Jurkat, Clone E6-1 (cell line): ENCODE data around the gene PLA2G4E. TPM values are rescaled to one million over a fixed set of nuclear protein-coding genes. Genes with fewer than 3 reads are reported as not detected.

ENCODE experiments used
- DNase-seq: peaks from one replicate; pipeline ENCODE4 v3.0.0-alpha.2; 2011; ENCODE audit warnings: low read depth, low spot score
- H3K4me3 ChIP-seq: 2 replicates; pipeline ENCODE4 v1.5.1; 2011; ENCODE audit warnings: mild to moderate bottlenecking, low read length, control low read depth, moderate library complexity
- polyA plus RNA-seq: library from polyadenylated mRNA; unstranded; fragments of >200 nt; gene quantifications from one replicate; pipeline ENCODE4 v1.2.1, GENCODE V29; 2012; ENCODE audit warnings: missing spikeins; ENCODE audit not compliant: insufficient read length, insufficient read depth

PLA2G4E gene, protein sequence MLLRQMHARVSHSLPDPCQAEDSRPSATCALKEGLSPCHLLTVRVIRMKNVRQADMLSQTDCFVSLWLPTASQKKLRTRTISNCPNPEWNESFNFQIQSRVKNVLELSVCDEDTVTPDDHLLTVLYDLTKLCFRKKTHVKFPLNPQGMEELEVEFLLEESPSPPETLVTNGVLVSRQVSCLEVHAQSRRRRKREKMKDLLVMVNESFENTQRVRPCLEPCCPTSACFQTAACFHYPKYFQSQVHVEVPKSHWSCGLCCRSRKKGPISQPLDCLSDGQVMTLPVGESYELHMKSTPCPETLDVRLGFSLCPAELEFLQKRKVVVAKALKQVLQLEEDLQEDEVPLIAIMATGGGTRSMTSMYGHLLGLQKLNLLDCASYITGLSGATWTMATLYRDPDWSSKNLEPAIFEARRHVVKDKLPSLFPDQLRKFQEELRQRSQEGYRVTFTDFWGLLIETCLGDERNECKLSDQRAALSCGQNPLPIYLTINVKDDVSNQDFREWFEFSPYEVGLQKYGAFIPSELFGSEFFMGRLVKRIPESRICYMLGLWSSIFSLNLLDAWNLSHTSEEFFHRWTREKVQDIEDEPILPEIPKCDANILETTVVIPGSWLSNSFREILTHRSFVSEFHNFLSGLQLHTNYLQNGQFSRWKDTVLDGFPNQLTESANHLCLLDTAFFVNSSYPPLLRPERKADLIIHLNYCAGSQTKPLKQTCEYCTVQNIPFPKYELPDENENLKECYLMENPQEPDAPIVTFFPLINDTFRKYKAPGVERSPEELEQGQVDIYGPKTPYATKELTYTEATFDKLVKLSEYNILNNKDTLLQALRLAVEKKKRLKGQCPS
- not detected for polyA plus RNA-seq

DNA sequence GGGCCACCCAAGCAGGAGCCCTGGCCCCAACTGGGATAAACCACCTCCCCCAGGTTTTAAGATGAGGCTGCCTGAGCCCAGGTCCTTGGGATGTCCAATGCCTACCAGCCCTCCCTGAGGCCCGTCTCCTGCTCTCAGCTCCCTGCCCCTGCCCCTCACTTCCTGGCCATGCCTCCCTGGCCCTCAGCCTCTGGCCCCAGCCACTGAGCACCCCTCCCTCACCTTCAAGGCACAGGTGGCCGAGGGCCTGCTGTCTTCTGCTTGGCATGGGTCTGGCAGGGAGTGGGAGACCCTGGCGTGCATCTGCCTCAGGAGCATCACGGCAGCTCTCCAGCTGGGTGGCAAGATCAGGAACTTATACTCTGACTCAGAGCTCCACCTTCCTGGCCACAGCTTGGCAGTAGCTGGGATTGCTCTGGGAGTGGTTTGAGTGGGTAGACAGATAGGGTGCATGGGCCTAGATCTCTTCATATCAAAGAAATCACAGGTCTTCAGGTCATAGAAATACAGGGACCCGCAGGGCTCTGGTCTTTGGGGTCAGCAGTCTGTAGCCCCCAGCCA, at the start of gene PLA2G4E:
Gene PLA2G4E (minus strand): TSS at position 330 of the 561 bp plus-strand sequence. CDS start 12 bp downstream, at position 318.
- H3K4me3 ChIP-seq: no peak within 1 kb of the TSS
- no peak for DNase-seq

DNA sequence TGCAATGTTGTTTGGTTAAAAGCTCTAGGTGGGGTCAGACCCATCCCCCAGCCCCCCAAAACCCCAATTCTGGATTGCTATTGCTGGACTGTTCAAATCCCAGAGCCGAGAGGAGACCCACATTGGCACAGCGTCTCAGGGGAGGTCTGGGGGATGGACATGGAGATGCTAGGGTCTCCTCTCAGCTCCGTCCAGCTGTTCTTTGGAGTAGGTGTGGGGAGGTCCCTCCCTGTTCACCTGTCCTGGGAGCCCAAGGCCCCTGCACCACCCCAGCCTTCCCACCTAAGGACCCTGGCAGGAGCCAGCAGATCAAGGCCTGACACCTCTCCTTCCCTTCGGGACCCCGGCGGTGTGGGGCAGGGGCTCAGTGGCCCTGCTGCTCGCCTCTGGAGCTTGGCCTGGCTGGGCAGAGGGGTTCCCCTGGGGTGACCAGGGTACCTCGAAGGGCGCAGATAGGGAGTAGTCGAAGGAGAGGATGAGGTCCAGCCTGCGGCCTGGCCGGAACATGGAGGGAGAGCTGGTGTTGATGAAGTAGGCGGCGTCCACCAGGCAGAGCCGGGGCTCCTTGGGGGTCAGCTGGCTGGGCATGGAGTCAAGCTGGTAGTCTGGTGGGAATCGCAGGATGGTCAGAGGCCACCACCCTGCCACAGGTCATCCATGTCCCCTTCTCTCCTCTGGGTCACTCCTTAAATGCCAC, 49.6 kb upstream of the PLA2G4E start:
- no peak overlapping the region for H3K4me3 ChIP-seq
- DNase-seq: no peak

DNA sequence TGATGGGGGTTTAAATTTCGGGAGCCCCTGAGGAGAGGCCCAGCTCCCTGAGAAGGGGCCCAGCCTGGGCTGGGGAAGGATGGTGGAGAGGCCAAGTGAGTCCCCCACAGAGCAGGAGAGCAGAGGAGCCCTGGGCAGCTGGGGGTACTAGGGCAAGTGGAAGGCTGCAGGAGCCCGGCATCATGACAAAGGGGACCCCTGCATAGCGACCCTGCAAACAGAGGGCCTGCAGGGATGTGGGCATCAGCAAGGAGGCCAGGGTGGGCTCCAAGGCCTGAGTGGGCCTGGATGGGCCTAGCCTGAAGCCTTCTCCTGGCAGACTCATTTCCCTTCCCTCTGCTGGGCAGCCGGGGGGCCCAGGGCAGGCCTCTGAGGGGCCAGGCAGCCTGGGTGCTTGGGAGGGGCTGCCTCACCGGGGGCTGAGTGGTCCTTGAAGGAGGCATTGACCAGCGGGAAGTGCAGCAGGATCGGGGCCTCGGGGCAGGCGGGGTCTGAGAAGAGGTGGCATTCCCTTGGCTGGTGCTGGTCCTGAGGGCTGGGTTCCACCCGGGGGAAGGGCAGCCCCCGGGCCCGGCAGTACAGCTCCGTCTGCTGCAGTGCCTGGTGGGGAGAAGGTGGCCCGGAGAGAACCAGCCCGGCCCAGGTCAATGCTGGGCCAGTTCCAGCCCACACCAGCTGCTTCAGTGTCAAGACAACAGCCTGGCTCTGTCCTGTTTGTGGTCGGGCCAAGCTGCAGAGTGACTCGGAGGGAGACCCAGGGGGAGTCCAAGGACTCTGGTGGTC, 48.8 kb upstream of the PLA2G4E start:
- no peak for DNase-seq

DNA sequence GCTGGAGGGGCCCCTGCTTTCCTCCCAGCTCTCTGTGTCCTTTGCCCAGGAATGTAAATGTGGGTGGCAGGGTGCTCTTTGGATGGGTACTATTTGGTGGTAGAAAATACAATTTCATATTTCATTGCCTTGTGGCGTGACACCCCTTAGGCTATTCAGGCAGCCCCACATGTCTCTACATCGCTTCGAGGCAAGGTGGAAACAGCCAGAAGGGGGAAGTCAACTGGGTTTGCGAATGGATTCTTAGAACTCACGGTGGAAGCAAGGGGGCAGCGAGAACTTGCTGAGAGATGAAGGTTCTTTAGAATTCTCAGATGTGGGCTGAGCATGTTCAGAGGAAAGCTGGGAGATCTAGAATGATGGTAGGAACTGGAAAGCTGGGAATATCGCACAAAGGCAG, 48.2 kb upstream of the PLA2G4E start:
- H3K4me3 ChIP-seq: no peak overlapping the region
- DNase-seq: no peak

More for the DNA sequence above, 48.8 kb upstream of the PLA2G4E start:
- no peak overlapping the region for H3K4me3 ChIP-seq

DNA sequence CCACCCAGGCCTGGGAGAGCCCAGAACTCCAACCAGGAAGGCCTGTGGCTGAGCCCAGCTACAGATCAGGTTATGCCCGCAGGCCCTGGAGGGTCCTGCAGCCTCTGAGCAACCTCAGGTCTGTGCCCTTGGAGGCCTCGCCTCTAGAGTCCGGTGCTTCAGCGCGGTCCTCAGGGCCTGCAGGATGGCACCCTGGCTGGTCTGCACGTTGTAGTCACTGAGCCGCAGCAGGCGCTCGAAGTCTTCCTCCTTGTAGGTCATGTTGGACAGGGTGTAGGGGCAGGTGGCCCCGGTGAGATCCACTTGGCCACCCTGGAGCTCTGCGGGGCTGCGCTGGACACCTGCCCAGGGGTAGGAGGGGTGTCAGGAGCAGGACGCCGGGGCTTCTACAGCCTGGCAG, 47.8 kb upstream of the PLA2G4E start:
- H3K4me3 ChIP-seq: no peak overlapping the region

DNA sequence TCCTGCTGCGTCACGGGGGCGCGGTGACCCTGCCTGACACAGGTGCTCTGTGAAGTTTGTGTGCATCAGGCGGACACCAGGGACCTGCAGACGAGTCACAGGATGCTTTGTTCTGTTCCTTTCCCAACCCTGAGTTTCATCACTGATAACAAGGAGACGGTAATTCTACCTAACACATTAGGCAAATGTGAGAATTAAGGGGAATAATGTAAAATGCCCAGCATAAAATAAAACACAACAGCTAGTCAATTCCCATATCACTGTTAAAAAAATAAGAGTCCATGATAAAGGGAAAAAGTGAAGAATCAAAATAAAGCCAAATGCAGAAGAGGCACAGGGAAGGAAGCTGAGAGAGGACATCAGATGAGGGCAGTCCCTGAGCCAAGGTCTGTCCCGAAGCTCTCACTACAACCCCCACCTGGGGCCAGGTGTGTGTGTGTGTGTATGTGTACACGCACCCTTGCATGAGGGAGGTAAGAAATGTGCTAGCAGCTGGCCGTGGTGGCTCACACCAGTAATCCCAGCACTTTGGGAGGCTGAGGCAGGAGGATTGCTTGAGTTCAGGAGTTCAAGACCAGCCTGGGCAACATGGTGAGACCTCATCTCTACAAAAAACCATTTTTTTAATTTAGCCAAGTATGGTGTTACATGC, 46.0 kb upstream of the PLA2G4E start:
- no peak for DNase-seq
- no peak overlapping the region for H3K4me3 ChIP-seq

More for the DNA sequence above, 47.8 kb upstream of the PLA2G4E start:
- no peak for DNase-seq

DNA sequence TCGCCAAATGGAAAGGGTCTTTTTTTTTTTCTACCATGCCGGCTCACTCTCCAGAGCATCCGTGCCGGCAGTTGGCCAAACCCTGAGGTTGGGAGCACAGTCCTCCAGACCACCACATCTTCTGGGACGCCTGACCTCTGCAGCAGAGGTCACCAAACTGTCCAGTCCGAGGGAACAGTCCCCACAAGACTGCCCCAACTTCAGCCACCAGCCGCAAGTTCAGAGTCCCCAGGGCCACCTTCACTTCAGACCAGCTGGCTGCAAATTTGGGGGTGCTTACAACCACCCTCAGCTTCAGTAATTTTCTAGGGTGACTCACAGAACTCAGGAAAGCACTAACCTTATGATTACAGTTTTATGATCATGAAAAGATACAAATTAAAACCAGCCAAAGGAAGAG, 44.6 kb upstream of the PLA2G4E start:
- no peak overlapping the region for H3K4me3 ChIP-seq
- no peak for DNase-seq

DNA sequence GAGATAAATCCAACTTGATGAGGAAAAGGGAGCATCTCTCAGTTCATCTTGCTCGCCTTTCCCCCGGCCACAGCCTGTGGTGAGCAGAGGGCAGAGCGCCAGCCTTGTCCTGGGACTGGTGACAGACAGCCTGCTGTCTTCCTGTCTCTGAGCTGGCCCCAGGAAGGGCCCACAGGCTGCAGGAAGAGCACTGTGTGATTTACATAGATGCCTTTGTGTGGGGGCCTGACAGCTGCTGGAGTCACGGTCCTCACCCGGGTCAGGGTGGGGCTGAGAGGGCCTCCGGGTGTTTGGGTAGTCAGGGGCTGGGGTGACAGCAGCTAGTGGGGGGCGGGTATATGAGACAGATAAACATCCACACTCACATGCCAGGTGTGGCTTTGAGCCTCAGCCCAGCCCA, 44.2 kb upstream of the PLA2G4E start:
- DNase-seq: no peak

DNA sequence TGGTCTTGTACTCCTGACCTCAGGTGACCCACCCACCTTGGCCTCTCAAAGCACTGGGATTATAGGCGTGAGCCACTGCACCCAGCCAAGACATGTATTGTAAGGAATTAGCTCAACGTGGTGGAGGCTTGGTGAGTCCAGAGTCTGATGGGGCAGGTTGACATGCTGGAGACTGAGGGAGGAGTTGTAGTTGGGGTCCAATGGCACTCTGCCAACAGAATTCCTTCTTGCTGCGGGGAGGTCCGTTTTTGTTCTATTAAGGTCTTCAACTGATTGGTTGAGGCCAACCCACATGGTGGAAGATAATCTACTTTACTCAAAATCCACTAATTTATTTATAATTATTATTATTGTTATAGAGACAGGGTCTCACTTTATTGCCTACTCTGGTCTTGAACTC, 43.4 kb upstream of the PLA2G4E start:
- no peak overlapping the region for H3K4me3 ChIP-seq
- no peak for DNase-seq

More for the DNA sequence above, 44.2 kb upstream of the PLA2G4E start:
- no peak overlapping the region for H3K4me3 ChIP-seq

DNA sequence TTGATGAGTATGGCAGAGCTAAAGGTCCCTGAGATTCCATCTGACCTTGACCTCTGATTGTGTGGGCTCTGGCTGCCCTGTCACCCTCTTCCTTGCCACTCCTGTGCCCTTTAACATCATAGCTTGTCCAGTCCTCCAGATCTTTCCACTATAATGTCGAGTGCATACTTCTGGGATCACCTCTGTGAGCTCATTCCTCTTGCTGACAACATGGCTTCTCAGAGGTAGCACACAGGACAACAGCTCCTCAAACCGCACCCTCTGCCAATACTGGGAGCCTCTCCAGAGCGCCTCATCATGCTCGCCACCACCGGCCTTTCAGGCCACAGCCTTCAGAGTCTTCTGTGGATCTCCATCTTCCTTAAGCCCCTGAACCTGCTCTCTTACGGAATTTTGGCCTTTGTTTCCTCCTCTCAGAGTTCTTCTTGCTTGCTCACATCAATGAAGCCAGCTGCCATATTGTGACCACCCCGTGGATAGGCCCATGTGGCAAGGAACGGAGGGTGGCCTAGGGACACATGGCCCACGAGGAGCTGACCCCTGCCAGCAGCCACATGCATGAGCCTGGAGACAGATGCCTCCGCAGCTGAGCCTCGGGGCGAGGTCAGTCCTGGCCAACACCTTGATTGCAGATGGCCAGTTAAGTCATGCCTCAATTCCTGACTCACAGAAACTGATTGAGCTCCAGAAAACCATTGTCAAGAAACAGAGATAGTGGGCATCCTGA, 42.4 kb upstream of the PLA2G4E start:
- H3K4me3 ChIP-seq: no peak overlapping the region
- DNase-seq: no peak

DNA sequence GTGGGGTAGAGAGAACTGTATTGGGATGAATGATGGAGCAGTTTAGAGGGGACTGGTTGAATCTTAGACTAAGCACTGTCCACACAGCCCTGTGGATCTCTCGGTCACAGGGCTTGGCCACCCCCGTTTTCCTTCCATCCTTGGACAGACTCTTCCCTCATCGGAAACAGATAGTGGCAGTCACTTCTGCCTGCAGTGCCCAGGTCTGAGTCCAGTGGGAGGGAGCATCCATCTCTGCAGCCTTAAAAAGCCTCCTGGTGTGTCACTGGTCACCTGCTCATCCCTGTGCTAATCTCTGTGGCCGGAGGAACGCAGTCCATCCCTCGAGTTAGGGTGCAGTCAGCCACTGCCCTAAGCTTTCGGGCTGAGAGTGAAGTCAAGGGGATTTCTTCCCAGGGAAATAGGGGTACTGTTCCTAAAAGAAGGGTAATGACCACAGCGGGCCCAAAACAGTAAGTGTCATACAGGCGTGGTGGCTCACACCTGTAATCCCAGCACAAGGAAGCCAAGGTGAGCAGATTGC, 41.5 kb upstream of the PLA2G4E start:
- no peak overlapping the region for H3K4me3 ChIP-seq
- DNase-seq: no peak

DNA sequence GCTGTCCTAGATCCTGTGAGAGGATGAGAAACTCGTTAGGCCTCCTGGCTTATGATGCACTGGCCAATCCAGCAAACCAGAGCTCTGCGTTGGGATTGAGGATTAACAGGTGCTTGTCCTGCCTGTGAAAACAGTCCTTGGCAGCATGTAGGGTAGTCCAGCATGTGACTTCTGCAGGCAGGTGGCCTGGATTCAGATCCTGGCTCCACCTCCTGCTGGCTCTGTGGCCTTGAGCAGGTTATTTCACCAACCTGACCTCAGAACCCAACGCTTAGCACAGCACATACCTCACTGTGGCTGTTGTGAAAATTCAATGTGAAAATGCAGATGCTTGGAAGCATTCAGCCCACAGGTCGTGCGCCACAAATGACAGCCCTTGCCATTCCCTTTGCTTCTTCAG, 40.0 kb upstream of the PLA2G4E start:
- no peak for DNase-seq

DNA sequence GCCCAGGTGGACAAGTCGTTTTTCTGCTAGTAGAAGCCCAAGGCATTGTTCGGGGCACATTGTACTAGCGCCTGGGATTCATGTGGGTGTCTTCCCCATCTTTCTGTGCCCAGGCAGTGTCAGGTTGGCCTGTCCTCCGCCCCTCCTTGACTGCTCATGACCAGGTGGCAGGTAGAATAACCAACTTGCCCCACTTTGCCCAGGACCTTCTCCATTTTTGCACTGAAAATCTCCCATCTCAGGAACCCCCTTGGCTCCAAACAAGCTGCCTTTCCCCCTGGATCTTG, 39.6 kb upstream of the PLA2G4E start:
- no peak for DNase-seq
- no peak overlapping the region for H3K4me3 ChIP-seq

More for the DNA sequence above, 40.0 kb upstream of the PLA2G4E start:
- no peak overlapping the region for H3K4me3 ChIP-seq

DNA sequence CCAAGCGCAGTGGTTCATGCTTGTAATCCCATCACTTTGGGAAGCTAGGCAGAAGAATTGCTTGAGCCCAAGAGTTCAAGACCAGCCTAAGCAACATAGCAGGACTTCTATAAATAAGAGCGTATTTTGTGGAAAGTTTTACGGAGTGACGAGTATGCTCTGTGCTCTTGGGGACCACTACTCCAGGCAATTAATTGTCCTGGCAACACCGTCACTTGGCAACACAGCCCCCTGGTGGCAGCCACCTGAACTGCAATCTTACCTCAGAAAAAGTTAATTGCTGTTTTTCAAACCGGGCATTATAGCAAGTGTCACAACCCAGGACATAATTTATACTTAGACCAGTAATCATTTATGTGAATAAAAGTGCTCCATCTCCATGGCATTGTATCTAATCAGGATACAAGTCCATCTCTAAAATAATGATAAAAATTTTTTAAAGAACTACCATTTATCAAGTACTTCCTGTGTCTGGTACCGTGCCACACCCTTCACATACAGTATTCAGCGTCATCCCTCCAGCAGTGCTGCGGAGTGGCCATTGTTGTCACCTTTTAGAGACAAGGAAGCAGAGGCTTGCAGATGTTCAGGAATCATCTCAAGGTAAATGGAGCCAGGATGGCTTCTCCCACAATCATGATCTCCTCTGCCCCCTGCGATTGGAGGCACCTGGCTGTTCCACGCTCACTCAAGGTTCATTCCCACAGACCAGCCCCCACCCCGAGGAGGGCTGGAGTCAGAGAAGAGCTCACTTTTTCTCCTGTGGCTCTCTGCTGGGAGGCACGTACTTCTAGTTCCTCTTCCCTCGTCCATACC, 39.0 kb upstream of the PLA2G4E start:
- peak; percentile 57 for DNase-seq
- H3K4me3 ChIP-seq: no peak overlapping the region

DNA sequence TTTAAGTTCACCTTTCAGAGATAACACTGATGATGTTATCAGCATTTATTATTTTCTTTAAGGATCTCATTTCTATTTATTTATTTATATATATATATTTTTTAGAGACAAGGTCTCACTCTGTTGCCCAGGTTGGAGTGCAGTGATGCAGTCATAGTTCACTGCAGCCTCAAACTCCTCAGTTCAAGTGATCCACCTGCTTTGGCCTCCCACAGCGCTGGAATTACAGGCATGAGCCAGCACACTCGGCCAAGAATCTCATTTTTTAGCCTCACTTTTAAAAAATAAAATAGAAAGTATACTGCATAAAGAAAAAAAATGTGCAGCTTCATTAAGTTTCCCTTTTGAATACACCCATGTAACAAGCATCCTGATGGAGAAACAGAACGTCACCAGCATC, 37.9 kb upstream of the PLA2G4E start:
- no peak overlapping the region for H3K4me3 ChIP-seq
- no peak for DNase-seq

DNA sequence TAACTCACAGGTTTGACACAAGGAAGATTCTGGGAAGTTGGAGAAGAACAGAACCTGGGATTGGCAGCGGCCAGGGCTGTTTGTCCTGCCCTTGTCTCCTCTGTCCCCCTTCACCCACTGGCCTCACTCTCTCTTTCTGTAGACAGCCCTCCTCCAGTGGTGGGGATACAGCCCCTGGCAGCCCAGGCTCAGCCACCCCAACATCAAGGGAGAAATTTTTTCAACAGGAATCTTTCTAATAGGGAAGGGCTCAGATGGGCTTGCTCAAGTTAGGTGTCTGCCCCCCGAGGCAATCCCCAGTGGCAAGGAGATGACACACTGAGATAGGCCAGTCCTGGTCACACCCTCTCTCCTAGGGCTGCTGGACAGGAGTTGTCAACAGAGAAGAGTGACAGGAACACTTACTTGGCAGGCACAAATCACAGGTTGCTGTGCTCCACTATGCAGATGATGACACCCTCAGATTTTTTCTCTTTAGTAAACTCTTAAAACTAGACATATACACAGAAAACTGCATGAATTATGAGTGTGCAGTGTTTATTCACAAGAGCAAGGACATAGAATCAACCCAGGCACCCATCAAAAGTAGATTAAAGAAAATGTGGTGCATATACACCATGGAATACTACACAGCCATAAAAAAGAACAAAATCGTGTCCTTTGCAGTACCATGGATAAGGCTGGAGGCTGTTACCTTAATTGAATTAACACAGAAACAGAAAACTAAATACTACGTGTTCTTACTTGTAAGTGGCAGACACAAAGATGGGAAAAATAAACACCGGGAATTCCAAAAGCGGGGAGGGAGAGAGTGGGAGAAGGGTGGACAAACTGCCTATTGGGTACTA, 37.2 kb upstream of the PLA2G4E start:
- no peak for DNase-seq
- H3K4me3 ChIP-seq: no peak overlapping the region
